Posterior cingulate gyrus (tissue), 11 donors: ENCODE results near the gene HOXB2.
A peak's percentile ranks its signal among the peaks of the same experiment; 100 is the strongest.

ENCODE experiments used
- DNase-seq, 10 donors: peaks; one replicate each; pipeline versions ENCODE4 v3.0.0 to v3.0.0-alpha.2; 2020 to 2021; ENCODE audit warnings: mixed read lengths in 3 of 10
- intact Hi-C: fragments of 100-400 bp; cut with DNase I; formaldehyde crosslinking; loops from one replicate; pipeline ENCODE4 v1.15.1; 2023

Gene HOXB2

DNA sequence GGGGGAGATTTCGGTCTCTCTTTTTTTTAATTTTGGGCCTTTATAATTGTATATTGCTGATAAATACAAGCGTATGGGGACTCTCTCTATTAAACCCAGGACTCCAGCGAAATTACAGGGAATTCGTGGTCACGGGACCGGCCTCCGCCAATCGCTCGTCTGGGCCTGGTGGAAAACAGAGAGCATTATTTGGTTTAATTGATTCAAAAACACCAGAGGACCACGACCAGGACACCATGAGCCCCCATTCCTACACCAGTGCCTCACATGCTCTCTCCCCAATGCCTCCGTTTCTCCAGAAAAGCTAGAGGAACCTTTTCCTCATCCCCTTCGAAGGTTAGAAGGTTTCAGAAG lies at the start of gene HOXB2:
TSS of gene HOXB2 (minus strand) at position 88 of the 354 bp plus-strand sequence. CDS start 198 bp downstream, outside the sequence.
- no peak for DNase-seq
- intact Hi-C loops = no loop called here

DNA sequence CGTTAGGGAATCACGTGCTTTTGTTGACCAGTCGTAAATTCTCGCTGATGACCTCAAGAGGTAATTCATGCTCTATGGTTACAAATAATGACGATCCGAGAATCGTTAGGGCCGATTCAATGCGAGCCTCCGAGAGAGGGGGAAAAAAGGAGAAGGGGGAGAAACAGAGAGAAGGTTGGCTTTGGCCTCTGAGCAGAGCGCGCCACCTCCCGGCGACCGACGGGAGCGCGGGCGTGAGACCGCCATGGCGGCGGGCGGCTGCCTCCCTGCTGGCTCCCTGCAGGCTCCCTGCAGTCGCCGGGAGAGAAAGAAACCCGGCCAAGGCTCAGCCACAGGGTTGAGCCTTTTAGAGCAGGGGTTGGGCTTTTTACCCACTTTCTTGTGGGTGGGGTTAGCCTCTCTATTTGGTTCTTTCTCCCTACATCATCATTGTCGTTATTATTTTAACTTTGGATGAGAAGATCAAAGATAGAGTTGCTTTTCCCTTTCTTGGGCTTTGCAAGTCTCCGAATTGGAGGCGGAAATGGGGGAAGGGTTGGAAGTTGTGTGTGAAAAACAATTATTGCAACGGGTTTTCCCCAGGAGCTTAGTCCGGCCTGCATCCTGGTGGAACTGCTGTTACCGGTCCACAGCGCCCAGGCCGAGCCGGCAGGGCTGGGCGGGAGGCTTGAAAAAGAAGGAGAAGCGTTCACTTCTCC lies 49.1 kb upstream of the HOXB2 start:
- DNase-seq = peak in 2 of 10 donors; percentile 25 to 83
- intact Hi-C loops = no loop called here

DNA sequence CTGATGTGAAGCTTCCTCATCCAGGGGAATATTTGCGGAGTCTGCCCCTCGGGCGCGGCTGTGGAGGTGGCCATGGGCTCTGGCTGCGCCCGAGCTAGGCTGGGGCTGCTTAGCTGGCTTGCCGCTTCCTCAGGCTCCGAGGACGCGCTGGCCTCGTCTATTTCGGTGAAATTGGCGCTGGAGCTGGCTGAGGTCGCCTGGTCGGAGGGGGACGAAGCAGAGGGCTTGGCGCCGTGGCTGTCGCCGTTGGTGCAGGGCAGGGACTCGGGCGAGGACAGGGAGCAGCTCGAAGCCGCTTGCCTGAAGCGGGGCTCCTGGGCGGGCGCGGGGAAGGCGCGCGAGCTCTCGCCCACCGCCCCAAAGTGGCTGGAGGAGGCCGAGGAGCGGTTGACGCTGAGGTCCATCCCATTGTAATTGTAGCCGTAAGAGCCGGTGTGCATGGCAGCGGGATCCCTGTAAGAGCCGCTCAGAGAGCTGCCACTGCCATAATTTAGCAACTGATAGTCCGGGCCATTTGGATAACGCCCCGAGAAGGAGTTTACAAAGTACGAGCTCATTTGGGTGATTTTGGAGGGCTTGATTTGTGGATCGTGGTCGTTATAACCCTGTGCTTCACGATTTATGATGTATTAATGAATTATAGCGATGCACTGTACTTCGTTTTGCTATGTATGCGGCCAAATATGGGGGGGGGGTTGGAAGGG lies 48.4 kb upstream of the HOXB2 start, which contains the start of gene HOXB5:
TSS of gene HOXB5 (minus strand) at position 654 of the 704 bp plus-strand sequence. CDS start at position 557, 97 bp downstream.
- intact Hi-C loops = no loop called here
- DNase-seq = peak in 1 of 10 donors; percentile 57

DNA sequence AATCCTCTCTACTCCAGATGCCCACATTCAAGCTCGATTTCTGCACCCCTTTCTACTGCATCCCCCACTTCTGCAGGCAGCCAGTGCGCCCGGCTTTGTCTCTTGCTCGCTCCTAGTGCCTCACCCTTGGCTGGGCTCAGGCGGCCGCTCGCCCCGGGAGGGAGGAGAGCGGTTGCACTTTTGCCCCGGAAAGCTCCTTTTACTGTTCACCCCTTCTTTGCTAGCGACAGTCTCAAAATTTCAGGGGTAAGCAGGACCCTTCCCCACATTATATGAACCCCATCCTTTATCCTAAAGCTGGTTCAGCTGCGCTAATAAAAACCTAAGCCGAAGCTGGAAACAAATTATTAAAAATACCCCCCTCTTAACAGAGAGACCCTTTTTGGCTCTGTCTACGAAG lies 47.7 kb upstream of the HOXB2 start:
- DNase-seq = peak in 1 of 10 donors; percentile 37
- intact Hi-C loops = no loop called here

DNA sequence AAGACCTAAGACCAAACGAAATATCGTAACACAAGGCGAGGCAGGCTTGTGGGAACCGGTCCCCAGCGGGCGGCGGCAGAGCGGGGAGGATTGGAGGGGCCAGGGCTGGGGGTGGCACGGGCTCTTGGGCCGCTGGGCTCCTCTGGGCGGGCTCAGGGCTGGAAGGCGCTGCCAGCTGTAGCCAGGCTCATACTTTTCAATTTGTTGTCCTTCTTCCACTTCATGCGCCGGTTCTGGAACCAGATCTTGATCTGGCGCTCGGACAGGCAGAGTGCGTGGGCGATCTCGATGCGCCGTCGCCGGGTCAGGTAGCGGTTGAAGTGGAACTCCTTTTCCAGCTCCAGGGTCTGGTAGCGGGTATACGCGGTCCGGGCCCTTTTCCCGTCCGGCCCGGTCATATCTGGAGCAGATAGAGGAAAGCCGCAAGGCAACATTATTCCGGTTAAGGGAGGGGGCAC lies 47.2 kb upstream of the HOXB2 start:
- intact Hi-C loops = no loop called here
- peak in 2 of 10 donors; percentile 50 to 80 for DNase-seq

DNA sequence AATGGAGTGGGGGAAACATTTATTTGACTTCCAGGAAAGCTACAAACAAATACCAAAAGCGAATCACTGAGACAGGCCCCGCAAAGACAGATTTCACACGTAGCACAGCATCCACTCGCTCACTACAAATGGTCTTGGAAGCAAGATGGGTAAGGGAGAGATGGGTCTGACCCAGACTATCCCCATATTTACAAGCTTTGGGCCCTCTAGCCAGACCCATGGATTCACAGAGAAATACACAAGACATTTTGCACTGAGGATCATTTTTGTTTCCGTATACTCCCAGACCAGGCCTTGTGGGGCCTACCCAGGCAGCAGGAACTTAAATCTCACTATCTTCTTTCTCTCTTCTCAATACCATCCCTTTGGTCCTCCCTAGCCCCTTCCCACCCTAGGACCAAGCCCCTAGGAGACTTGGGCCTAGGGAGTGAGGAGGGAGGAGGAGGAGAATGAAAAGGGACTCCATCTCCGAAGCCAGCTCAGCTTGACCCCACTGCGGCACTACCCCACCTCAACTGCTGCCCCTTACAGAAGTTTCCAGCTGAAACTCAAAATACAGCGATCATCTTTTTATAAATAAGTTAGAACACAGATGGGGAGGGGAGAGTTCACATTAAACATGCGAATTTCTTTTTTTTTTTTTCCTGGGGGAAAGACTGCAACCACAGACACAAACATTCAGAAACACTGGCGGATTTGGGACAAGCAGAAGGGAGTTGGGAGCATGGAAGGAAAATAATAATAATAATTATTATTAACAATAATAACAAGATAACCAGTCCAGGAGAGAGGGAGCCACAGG lies 46.5 kb upstream of the HOXB2 start:
- intact Hi-C loops = no loop called here
- DNase-seq = no peak

DNA sequence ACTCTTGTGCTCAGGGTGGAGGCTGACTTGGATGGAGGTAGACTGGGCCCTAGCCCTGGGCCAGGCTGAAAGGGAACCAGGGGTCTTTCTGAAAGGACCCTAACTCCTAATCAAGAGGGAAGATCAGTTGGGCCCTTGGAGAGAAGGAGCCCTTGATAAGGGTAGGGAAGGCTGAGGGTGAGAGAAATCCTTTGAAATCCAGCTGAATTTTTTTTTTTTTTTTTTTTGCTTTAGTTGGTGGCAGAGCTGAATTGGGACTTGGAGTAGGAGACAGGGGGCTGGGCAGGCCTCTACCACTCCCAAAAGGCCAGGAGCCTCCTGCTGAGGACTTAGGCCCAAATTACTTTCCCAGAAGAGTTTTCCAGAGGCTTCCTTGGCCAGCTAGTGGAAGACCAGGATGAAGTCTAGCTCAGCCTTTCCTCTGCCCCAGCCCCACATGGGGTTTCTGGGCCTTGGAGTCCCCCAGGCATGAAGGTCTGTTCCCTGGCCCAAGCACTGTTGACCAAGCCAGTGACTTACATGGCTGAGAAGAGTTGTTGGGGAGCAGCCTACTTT lies 45.8 kb upstream of the HOXB2 start:
- intact Hi-C loops = no loop called here
- DNase-seq = peak in 1 of 10 donors; percentile 30

DNA sequence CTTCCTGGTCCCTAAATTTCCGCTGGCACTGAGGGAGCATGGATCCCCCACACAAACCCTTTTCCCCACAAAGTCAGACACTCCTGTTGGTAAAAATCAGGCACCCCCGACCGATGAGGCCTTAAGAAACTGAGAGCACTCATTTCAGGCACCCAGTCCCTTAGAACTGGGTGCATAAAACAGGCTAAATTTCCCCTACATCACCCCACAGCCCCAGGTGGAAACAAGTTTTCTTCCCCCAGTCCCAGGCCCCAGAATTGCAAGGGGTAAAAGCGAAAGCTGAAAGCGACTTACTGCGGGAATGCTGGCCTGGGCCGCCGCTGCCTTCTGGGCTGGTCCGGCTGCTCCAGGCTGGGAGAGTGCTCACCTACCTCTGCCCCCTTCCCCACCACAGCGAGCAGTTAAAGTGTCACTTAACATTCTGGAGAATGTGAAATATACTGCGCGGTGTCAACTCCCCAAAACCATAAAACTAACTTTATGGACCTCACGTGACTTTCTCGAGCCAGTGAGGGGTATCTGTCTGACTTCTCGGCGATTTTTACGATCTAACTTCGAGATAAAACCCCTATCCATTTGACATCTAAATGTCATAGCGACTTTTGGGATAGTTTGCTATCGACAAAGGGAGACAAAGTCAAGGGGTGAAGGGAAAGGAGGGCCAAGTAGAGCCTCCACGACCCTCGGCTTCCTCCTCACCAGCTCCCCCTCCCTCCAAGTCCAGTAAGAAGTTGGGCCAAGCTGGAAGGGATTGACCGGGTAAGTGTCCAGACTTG lies 45.1 kb upstream of the HOXB2 start, which contains the start of gene HOXB3:
TSS of gene HOXB3 (minus strand) at position 411 of the 776 bp plus-strand sequence. CDS start 37,767 bp downstream, outside the sequence.
- peak in 1 of 10 donors; percentile 38 for DNase-seq
- intact Hi-C loops = no loop called here

DNA sequence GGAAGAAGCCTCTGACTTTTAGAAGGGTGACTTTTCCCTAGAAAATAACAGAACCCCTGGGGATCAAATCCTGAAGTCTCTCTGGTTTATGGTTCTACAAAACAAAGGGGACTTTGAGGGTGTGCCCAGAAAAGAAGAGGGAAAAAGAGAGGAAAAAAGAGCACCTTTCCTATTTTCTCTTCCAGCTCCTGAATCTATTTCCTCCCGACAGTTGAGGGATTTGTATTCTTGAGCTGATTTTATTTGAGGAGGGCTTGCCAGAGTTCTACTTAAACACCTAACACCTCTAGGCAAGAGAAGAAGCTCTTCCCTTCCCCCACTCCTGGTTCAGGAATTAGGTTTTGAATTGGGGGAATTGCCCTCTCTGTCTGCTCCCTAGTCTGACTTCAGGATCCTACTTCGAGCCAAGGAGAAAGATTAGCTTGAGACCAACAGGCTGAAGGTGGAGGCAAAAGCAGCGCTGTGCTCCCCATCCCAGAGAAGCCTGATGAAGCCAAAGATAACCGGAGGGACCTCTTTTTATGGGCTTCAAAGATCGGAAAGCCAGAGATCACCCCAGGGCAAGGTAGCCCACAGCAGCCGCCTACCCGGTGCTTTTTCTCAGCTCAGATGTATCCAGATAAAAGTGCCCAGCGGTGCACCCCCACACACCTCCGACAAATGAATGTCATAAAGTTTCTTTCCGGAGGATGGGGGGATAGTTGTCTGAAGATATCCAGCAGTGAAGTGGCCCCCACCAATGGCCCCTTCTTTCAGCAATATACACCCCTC lies 44.3 kb upstream of the HOXB2 start:
- peak in 1 of 10 donors; percentile 19 for DNase-seq
- intact Hi-C loops = no loop called here

DNA sequence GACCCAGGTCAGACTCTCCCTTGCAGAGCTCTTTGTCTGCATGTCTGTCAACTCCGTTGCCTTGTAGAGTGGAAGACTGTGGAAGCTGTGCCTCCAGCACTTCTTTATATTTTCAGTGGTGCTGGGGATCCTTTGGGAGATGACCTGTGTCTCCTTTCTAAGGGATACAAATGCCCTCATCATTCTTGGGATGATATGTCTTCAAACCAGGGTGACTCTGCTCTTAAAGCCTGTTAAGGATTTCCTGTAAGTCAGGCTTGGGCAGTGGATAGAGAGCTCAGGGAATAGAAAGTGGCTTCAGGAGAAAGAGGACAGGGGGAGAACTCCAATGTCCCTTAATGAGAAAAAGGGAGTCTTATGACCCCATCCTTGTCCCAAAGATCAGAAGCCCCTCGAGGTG lies 43.6 kb upstream of the HOXB2 start:
- no peak for DNase-seq
- intact Hi-C loops = no loop called here

DNA sequence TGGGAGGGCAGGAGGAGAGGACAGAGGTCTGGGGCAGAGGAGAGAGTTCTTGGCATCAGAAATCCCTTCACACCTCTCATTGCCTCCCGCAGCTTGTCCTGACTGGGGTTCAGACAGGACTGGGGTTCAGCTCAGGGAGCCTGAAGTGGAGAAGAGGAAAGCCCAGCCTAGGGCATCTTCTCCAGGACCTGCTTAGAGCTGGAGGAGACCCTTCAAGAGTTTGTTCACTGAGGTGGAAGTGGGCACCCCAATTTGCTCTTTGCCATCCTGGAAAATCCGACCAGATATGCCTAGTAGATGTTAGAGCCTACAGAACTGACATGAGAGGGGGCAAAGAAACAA lies 43.1 kb upstream of the HOXB2 start:
- peak in 1 of 10 donors; percentile 18 for DNase-seq
- intact Hi-C loops = no loop called here

DNA sequence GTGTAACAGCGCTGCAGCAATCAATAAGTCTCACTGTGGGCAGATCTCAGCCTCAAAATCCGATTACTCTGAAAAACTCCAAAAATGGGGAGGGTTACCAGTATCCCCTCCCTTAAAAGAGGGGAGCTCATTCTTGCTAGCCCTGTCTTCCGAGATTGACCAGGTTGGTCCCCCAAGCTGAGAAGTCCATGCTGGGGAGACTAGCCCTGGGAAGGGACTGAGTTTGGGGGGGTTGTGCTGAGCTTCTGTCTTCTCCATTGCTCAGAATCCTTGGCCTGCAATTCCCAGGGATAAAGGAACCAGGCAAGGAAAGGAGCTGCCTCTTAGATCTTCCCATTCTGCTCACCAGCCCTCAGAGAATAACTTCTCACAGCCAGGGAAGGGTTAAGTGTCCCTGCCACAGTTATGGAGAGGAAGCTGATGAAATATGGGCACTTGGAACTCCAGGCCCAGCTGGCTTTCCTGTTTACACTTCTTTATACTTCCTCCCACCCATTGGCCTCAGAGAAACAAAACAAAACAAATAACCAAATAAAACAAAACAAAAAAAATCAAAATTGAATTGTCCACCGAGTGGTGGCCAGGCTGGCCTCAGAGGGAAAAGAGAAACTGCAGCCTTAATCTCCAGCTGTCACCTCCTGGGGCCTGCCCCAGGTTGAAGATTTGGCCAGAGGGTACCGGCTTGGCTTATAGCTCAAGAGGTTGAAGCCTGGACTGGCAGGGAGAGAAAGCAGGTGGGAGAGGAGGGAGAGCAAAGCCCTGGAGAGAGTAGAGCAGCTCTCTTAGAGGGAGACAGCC lies 42.6 kb upstream of the HOXB2 start:
- intact Hi-C loops = no loop called here
- no peak for DNase-seq

DNA sequence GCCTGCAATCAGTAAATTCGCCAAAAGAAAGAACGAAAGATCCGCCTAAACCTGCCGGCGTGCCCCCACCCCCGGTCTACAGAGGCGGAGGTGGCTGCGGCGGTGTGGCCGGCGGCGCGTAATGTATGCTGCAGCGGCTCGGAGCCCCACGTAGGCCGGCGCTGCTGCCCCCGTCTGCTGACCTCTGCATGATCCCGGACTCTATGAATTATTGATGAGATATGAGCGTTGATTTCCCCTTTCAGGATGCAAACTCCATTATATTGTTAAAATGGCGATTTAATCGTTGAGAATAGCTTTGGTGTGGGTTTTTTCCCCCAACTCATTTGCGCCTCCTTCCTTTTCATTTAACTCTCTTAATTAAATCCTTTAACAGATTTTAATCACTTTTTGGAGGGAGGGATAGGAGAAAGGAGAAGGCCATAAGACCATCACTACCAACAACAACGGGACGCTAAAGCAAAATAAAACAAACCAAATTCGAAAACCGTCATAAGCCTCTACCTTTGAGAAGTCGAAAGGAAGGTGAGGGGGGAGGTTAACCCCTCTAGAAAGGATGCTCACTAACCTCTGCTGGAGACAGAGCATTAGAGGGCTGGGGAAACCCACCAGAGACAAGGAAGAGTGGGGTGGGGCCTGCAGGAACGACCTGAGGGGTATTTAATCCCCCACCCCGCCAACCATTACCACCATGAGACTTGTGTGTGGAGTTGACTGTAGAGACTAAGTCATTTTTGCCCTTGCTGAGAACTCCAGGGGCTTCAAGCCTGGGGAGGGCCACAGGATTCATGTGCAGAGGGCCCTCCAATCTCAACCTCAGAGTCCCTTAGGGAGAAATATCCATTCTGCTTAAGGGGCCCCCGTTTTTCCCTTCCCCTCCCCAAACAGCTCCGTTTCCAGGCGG lies 41.7 kb upstream of the HOXB2 start:
- intact Hi-C loops = no loop called here
- peak in 1 of 10 donors; percentile 42 for DNase-seq

DNA sequence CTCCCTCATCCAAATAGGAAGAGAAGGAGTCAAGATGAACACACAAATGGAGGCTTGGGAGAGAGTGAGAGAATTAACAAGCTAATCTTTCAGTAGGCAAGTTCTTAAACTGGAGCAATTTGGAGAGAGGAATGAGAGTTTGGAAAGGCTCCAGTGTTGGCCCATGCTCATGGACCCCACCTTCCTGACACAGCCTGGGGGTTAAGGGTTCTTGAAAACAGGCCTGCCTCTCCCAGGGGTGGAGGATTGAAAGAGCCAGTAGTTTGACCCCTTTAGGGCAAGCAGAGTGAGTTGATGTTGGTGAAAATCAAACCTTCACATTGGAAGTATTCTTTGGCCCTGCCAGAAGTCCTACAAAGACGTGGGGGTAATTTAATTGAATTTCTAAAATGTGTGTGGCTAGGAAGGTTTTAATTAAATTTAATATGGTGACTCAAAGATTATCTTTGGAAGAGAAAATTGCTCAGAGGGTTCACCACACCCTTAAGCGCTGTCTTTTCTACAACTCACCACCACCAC lies 39.4 kb upstream of the HOXB2 start:
- DNase-seq = no peak
- intact Hi-C loops = no loop called here

DNA sequence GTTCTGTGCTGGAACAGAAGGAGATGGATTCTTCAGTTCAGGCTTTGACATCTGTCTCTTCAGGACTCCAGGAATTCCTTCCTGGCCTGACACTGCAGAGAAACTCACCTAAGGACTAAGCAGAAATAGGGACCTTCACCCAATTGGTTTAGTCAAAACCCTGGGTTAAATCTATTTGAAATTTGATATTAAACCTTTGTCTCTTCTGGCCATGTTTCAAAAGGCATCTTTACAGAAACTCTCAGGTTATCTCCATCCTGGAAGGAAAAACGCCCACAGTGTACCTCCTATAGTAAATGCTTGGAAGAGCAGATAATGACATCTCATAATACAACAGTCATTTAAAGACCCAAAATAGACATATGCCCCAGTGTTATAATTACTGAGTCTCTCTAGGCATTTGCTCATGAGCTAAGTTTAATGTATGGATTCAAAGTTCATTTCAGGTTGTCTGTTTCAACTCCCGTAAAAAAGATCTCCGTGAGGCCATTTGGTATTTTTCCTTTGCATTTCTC lies 38.9 kb upstream of the HOXB2 start:
- DNase-seq = no peak
- intact Hi-C loops = no loop called here

DNA sequence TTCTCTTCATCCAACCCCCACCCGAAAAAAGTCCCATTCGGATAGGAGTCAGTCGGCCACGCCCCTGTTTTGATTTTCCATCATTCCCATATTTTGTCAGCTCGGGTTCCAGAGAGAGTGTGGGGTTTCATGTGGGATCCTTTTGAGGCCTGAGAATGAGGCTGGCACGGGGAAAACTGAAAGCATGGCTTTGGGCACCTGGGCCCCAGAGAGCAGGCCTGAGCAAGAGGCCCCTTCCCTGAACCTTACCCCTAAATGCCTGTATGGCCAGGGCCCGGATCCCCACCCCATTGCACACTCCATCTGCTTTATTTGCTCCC lies 37.8 kb upstream of the HOXB2 start:
- intact Hi-C loops = no loop called here
- peak in 1 of 10 donors; percentile 19 for DNase-seq
